Esophagus squamous epithelium (tissue), 5 donors: Measurements from ENCODE around the gene DLG2. TPM values are rescaled to one million over a fixed set of nuclear protein-coding genes. Genes with fewer than 3 reads are reported as not detected.

ENCODE experiments used
- DNase-seq: peaks from one replicate; lab custom pipeline; 2025; lab: John Stamatoyannopoulos, UW
- H3K27ac ChIP-seq, 4 donors: fragments of 200-600 bp; sonication (generic); one replicate each; pipeline ENCODE4 v1.5.1; 2016 to 2019; ENCODE audit warnings: mild to moderate bottlenecking in 1 of 4
- H3K27me3 ChIP-seq, 4 donors: fragments of 200-600 bp; sonication (generic); 1 replicate in 3 of 4; 2 replicates in 1 of 4; pipeline versions ENCODE4 v1.5.1 to v1.6.0; 2017 to 2021; ENCODE audit warnings: antibody characterized with exemption in 1 of 4
- H3K36me3 ChIP-seq, 3 donors: fragments of 200-600 bp; sonication (generic); one replicate each; pipeline ENCODE4 v1.5.1; 2016 to 2019
- H3K4me1 ChIP-seq, 3 donors: fragments of 200-600 bp; sonication (generic); one replicate each; pipeline ENCODE4 v1.5.1; 2017 to 2019
- H3K4me3 ChIP-seq, 4 donors: fragments of 200-600 bp; sonication (generic); 1 replicate in 3 of 4; 2 replicates in 1 of 4; pipeline ENCODE4 v1.5.1; 2016 to 2019; ENCODE audit warnings: mild to moderate bottlenecking in 2 of 4, moderate library complexity in 1 of 4
- H3K9me3 ChIP-seq, 3 donors: fragments of 200-600 bp; sonication (generic); one replicate each; pipeline ENCODE4 v1.5.1; 2016 to 2019
- POLR2A ChIP-seq, 4 donors: fragments of 450-650 bp; IDR thresholded peaks; one replicate each; pipeline ENCODE4 v1.6.1; 2017; ENCODE audit warnings: antibody characterized with exemption in 4 of 4, mild to moderate bottlenecking in 4 of 4, moderate library complexity in 3 of 4
- WGBS, 2 donors: methylation state at CpG; one replicate each; pipeline ENCODE4 v1.1.5; 2018; 5-methylcytosine and 5-hydroxymethylcytosine counted together
- intact Hi-C: fragments of 100-400 bp; cut with DNase I; formaldehyde crosslinking; loops from one replicate; pipeline ENCODE4 v1.15.0; 2022
- total RNA-seq, 4 donors: library from RNA; depleted of rRNA; stranded (reverse); fragments of >200 nt; gene quantifications; one replicate each; pipeline ENCODE4 v1.1.0, GENCODE V29; 2016
- TF ChIP-seq, protein P1 (sequence below), 6 experiments: fragments of 450-650 bp in 4 of 6; fragments of 200-600 bp in 2 of 6; sonication (generic) in 2 of 6; IDR thresholded peaks; one replicate each; pipeline ENCODE4 v1.5.1; 2016 to 2019; ENCODE audit warnings: antibody characterized with exemption in 6 of 6, mild to moderate bottlenecking in 4 of 6, moderate library complexity in 4 of 6
- donor health status: DM: yes; HTN: yes; CAD: no.

Gene DLG2
- total RNA-seq, 4 donors from 2014 or later: 2.9 to 27.7 (median 12.6) TPM

- TF ChIP-seq, protein P1, sequence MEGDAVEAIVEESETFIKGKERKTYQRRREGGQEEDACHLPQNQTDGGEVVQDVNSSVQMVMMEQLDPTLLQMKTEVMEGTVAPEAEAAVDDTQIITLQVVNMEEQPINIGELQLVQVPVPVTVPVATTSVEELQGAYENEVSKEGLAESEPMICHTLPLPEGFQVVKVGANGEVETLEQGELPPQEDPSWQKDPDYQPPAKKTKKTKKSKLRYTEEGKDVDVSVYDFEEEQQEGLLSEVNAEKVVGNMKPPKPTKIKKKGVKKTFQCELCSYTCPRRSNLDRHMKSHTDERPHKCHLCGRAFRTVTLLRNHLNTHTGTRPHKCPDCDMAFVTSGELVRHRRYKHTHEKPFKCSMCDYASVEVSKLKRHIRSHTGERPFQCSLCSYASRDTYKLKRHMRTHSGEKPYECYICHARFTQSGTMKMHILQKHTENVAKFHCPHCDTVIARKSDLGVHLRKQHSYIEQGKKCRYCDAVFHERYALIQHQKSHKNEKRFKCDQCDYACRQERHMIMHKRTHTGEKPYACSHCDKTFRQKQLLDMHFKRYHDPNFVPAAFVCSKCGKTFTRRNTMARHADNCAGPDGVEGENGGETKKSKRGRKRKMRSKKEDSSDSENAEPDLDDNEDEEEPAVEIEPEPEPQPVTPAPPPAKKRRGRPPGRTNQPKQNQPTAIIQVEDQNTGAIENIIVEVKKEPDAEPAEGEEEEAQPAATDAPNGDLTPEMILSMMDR (IDR thresholded peaks at IDR 0.05): no peak
- H3K27ac ChIP-seq: no peak overlapping the region
- no peak for DNase-seq
- H3K4me3 ChIP-seq: no peak overlapping the region
- no peaks in the 10 kb centered on the region for H3K36me3 ChIP-seq
- intact Hi-C loops: no loop called here
- H3K4me1 ChIP-seq: no peaks in the 10 kb centered on the region
- no peaks in the 10 kb centered on the region for H3K27me3 ChIP-seq
- no peaks in the 10 kb centered on the region for H3K9me3 ChIP-seq
- WGBS, 2 donors: 86 to 95% methylated on average over 3 of the region's 3 CpGs
These were observed 2001.8 kb downstream of the DLG2 start for GRCh38 chr11:83625336-83625735.

- H3K27ac ChIP-seq: no peak overlapping the region
- no peaks in the 10 kb centered on the region for H3K27me3 ChIP-seq
- DNase-seq: no peak
- no peaks in the 10 kb centered on the region for H3K9me3 ChIP-seq
- H3K36me3 ChIP-seq: no peaks in the 10 kb centered on the region
- 61 to 70% methylated on average over 1 of the region's 1 CpG for WGBS, 2 donors
- no peaks in the 10 kb centered on the region for H3K4me1 ChIP-seq
- no peak overlapping the region for H3K4me3 ChIP-seq
- intact Hi-C loops: no loop called here
- TF ChIP-seq, protein P1 (IDR thresholded peaks at IDR 0.05): no peak
- TF ChIP-seq POLR2A (IDR thresholded peaks at IDR 0.05): no peak
These were observed 2009.5 kb downstream of the DLG2 start for GRCh38 chr11:83617671-83618070.

DNA sequence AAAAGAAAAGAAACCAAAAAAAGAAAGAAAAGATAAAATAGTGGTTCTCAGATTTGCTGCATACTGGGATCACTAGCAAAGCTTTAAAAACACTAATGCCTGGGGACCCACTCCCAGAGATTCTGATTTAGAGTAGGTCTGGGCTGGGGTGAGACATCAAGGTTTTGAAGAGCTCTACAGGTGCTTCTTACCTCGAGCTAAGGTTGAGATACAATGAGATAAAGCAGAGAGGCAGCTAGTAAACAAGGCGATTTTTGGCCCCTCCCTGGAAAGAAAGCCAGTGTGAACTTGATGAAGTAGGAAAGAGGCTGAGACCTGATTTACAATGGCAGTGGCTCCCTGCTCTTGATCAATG lies 2013.4 kb downstream of the DLG2 start:
- peaks cover 0 to 12% (median 0%) of the 10 kb centered on the region in 3 donors for H3K4me1 ChIP-seq
- no peak overlapping the region for H3K4me3 ChIP-seq
- 29 to 41% methylated on average over 2 of the region's 2 CpGs for WGBS, 2 donors
- no peak for DNase-seq
- no peaks in the 10 kb centered on the region for H3K36me3 ChIP-seq
- H3K9me3 ChIP-seq: no peaks in the 10 kb centered on the region
- intact Hi-C loops: no loop called here
- TF ChIP-seq, protein P1 (IDR thresholded peaks at IDR 0.05): no peak
- no peak for TF ChIP-seq POLR2A (IDR thresholded peaks at IDR 0.05)
- H3K27me3 ChIP-seq: no peaks in the 10 kb centered on the region
- no peak overlapping the region for H3K27ac ChIP-seq

- no peak for DNase-seq
- no peak overlapping the region for H3K4me3 ChIP-seq
These were observed 2014.0 kb downstream of the DLG2 start for GRCh38 chr11:83612891-83613766.

GRCh38 chr11:83611600-83611999 lies 2015.5 kb downstream of the DLG2 start:
- WGBS, 2 donors: 65 to 76% methylated on average over 2 to 3 of the region's 3 CpGs
- TF ChIP-seq, protein P1 (IDR thresholded peaks at IDR 0.05): no peak
- TF ChIP-seq POLR2A (IDR thresholded peaks at IDR 0.05): no peak
- no peaks in the 10 kb centered on the region for H3K36me3 ChIP-seq
- no peak overlapping the region for H3K4me3 ChIP-seq
- no peaks in the 10 kb centered on the region for H3K9me3 ChIP-seq
- no peak overlapping the region for H3K27ac ChIP-seq
- intact Hi-C loops: no loop called here
- no peaks in the 10 kb centered on the region for H3K27me3 ChIP-seq
- DNase-seq: no peak
- H3K4me1 ChIP-seq: peaks cover 0 to 12% (median 0%) of the 10 kb centered on the region in 3 donors

More at GRCh38 chr11:83612891-83613766, 2014.0 kb downstream of the DLG2 start:
- Histone ChIP-seq H3K27me3 (no peaks in the 10 kb centered on the region), H3K36me3 (no peaks in the 10 kb centered on the region), H3K9me3 (no peaks in the 10 kb centered on the region), H3K27ac (no peak overlapping the region), H3K4me1 (peaks cover 0 to 12% (median 0%) of the 10 kb centered on the region in 3 donors)
- TF ChIP-seq POLR2A (IDR thresholded peaks at IDR 0.05): no peak
- TF ChIP-seq, protein P1 (IDR thresholded peaks at IDR 0.05): no peak
- 71 to 74% methylated on average over 5 of the region's 5 CpGs for WGBS, 2 donors
- intact Hi-C loops: no loop called here
